HG03354 (cell line): ENCODE results near the gene MATCAP1.
A peak's percentile ranks its signal among the peaks of the same experiment; 100 is the strongest.

Experiments used
- ATAC-seq: cut with Tn5 transposase; IDR thresholded peaks from one replicate; pipeline ENCODE4 v1.9.1; 2021; ENCODE audit warnings: mild to moderate bottlenecking; ENCODE audit not compliant: unreplicated experiment, poor library complexity, severe bottlenecking

The MATCAP1 gene

DNA sequence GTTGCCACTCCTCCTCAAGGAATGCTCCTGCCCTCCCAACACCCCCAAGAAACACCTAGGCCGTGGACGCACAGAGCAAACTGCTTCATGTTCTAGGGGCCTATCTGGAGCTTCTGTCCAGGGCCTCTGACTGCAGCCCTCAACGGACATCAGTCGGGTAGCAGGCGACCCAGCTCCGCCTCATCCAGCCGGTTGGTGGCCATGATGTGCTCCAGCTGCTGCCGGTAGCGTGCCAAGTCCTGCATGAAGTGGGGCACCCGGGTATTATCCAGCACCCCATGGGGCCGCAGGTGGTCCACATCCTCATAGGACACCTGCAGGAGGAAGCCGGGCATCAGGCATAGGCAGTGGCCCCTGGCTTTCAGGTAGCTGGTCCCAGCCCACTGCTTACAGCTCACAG, 7.1 kb downstream of the MATCAP1 start:
- no peak for ATAC-seq

DNA sequence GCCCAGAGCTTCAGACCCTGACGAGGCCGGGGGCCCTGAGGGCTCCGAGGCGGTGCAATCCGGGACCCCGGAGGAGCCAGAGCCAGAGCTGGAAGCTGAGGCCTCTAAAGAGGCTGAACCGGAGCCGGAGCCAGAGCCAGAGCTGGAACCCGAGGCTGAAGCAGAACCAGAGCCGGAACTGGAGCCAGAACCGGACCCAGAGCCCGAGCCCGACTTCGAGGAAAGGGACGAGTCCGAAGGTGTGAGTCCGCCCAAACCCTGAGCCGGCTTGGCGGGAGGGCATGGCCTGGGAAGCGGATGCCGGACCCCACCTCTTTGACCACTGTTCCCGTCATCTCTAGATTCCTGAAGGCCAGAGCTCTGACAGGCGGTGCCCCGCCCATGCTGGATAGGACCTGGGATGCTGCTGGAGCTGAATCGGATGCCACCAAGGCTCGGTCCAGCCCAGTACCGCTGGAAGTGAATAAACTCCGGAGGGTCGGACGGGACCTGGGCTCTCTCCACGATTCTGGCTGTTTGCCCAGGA, 9.0 kb downstream of the MATCAP1 start:
- no peak for ATAC-seq

DNA sequence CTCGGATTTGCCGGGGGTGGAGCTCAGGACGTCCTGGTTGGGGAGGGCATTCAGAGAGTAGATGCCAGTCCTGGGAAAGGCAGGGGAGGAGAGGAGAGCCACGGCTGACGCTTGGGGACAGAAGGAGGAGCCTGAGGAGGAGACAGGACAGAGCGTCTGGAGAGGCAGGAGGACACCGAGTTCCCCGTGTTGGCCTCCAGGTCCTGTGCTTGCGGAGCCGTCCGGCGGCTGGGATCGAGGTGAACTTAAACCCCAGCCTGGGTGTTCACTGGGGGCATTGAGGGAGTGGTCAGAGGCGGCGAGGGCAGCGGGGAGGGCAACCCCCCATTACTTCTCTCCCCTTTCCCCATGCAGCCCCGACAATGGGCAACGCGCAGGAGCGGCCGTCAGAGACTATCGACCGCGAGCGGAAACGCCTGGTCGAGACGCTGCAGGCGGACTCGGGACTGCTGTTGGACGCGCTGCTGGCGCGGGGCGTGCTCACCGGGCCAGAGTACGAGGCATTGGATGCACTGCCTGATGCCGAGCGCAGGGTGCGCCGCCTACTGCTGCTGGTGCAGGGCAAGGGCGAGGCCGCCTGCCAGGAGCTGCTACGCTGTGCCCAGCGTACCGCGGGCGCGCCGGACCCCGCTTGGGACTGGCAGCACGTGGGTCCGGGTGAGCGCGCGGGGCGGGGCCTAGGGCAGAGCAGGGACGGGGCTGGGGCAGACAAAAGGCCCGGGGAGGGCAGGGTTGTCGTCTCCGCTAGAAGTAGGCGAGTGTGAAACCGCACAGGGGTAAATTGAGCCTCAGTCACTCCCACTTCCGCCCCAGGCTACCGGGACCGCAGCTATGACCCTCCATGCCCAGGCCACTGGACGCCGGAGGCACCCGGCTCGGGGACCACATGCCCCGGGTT, 9.7 kb downstream of the MATCAP1 start:
- peak; percentile 43 for ATAC-seq

DNA sequence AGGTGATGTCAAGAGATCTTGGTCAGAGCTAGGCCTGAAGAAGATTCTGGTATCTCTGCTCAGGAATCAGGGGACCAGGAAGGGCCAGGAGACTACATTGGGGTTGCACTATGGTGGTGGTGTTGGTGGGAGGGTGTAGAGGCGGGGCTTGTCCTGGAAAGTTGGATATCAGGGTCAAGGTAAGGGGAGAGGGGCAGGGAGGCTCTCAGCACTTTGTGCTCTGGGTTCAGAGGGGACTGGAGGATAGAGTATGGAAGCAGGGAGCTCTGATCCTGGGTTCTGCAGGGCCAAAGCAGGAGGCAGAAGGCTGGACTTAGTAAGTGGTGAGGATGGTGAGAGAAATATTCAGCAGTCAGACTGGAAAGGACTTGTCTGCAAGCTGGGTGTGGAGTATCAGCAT, 10.4 kb downstream of the MATCAP1 start:
- ATAC-seq: no peak

DNA sequence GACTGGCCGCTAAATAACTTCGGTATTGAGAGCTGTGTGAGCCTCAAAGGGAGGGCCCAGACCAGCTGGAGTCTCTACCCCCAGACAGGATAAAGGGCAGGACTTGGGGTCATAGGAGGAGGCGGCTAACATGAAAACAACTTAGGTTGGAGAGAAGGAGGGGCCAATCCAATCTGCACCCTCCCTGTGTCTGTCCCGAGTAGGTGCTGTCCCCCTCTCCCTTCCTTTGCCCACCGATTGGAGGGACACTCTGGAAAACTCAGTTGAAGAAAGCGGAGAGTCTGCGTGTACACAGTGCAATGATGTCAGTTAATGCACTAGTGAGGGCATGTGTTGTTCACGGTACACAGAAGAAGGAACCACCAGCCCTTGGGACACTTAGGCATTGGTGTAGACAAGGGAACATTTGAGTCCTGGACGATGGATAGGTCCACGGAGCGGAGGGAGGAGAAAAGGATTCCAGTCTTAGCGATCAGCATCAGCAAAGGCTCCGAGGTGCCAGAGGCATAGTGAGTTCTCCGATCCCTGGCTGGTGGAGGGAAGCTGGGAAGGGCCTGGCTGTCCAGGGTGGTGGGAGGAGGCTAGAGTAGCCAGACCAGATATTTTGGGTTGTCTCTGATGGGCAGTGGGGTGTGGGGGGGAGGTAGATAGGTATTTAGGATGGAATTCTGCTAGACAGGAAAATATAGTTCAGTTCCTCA, 12.7 kb downstream of the MATCAP1 start:
- ATAC-seq: no peak

DNA sequence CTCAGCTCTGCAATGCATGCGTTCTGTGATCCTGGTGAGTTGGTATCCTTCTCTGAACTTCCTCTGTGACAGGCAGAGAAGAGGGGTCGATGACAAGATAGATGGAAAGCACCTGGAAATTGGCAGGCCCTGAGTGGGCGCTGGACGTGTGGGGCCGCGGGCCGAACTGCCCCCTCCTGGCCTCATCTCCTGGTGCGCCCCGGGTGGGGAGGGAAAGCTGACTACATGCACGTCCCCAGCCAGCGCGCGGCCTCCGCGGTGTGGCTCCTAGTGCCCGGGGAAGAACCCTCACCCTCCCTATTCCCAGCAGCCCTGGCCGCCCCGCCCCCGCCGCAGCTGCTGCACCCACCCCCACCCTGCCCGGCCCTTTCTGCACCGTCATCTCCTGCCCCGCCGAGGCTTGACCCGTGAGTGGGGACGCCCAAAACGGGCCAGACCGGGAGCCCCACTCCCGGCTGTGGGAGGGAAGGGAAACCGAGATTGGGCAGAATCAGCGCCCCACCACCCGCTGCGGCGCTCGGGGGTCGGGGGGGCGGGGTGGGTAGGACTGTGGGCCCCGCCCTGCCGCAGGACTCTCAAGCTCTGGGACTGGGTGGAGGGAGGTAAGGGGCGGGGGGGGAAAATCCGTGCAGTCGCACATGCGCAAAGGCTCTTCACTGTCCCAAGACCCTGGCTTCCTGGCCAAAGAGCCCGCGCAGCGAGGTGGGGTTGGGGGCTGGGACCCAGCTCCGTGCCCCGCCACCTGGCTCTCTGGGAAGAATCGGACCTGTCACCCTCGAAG, 13.4 kb downstream of the MATCAP1 start, which contains the start of gene NOL3:
NOL3 (plus strand) TSS at position 371 of the 781 bp plus-strand sequence.
- ATAC-seq: peak; percentile 34

DNA sequence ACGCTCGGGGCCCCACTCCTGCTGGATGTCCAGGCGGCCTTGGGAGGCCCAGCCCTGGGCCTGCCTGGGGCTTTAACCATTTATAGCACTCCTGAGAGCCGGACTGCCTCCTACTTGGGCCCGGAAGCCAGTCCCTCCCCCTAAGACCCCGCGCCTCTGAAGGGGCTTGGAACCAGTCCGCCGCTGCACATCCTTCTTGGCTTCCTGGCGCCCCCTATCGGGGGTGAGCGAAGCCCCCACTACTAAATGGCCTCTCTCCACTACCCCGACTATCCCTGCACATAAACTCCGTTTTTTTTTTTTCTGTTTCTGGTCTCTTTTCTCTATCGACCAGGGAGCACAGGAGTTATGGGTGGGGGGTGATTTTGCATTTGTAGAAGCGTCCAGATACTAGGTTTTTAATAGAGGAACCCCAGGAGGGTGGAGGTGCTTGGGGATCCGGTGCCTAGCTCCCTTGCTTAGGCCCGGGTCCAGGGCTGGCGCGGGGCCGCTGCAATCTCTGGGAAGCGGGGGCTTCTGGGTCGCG, 14.1 kb downstream of the MATCAP1 start:
- ATAC-seq: peak; percentile 14

DNA sequence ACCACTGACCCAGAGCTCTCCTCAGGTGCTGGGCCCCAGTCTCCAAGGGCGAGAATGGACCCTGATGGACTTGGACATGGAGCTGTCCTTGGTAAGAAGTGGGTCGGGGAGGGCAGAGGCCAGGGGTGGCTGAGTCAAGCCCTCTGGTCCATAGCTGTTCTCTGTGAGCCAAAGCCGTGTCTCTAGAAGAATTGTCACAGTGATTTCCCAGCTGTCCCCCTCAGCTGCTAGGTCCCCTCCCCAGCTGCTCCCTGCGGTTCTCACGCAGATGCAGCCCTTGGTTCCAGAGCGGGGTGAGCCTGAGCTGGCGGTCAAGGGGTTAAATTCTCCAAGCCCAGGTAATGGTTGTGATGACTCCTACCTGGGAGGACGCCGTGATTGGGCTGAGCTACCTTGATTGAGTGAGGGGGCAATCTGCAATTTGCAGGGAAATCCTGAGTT, 14.7 kb downstream of the MATCAP1 start:
- ATAC-seq: no peak

DNA sequence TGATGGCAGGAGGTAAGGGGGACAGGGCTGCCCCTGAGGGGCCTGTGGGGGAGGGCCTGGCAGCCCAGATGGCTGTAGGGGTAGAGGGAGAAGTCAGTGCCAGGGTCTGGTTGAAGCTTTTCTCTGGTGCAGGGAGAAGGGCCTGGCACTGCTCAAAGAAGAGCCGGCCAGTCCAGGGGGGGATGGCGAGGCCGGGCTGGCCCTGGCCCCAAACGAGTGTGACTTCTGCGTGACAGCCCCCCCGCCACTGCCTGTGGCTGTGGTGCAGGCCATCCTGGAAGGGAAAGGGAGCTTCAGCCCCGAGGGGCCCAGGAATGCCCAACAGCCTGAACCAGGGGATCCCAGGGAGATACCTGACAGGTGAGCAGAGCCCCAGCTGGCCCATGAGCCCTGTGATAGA, 16.2 kb downstream of the MATCAP1 start:
- ATAC-seq: no peak

DNA sequence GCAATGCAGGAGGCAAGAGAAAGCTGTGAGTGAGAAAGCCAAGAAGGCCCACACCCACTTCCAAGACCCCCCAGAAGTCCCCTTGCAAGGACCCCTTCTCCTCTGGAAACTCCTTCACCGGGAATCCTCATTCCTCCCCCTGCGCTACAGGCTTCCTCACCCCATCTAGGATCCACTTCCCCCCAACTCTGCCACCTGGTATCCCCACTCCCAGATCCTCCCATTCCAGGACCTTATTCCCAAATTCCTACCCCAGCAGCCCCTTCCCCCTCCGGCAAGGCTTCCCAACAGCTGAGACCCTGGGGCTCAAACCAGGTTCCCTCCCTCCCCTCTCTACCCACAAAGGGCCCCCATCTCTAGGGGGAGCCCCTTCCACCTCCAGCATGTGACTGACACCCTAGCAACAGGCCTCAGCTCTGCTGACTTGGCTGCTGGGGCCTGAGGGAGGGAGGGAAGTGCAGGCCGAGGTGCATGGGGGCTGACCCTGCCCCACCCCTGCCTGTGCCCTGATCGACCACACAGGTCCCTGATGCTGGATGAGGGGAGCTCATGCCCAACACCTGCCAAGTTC, 17.1 kb downstream of the MATCAP1 start:
- ATAC-seq: no peak

DNA sequence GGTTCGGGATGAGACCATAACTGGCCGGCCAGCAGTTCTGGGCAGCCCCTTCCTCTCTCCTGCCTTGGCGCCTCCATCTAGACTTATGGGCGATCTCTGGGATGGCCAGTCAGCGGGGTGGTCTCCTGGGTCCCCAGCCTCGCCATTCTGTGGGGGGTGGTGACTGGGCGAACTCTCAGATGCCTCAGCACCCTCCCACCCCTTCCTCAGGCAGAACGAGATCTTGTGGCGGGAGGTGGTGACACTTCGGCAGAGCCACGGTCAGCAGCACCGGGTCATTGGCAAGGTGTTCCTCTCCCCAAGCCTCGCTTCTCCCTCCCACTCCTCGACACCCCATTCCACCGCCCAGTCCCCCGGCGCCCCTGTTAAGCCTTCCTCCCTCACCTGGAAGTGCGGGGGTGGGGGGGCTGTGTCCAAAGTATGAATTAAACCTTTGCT, 17.6 kb downstream of the MATCAP1 start:
- ATAC-seq: no peak

DNA sequence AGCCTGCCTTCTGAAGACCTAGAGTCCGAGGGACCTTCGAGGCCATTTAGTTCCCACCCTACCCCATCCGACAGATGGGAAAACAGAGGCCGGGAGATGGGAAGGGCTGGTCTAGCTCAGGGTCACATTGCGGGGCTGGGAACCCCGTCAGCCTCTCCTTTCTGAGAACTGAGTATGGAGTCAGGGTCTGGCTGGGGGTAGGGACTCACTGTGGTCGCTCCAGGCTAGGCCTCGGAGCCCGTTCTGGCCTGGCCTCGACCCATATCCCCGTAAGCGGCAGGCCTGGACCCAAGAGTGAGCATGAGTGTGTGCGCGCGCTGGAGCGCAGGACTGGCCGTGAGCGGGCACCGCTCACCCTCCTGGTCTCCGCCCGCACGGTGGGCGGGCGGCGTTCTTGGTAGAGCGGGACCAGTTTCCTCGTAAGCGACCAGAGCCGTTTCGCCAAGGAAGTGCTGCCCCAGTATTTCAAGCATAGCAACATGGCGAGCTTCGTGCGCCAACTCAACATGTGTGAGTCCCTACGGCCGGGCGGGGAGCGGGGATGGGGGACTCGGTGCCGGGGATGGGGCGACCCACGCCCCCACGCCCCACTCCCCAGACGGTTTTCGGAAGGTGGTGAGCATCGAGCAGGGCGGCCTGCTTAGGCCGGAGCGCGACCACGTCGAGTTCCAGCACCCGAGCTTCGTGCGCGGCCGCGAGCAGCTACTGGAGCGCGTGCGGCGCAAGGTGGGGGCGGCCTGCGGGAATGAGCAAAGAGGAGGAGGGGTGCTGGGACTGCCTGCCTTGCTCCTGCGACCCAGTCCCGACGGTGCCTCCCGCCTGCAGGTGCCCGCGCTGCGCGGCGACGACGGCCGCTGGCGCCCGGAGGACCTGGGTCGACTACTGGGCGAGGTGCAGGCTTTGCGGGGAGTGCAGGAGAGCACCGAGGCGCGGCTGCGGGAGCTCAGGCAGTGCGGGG, 18.4 kb downstream of the MATCAP1 start:
- no peak for ATAC-seq

DNA sequence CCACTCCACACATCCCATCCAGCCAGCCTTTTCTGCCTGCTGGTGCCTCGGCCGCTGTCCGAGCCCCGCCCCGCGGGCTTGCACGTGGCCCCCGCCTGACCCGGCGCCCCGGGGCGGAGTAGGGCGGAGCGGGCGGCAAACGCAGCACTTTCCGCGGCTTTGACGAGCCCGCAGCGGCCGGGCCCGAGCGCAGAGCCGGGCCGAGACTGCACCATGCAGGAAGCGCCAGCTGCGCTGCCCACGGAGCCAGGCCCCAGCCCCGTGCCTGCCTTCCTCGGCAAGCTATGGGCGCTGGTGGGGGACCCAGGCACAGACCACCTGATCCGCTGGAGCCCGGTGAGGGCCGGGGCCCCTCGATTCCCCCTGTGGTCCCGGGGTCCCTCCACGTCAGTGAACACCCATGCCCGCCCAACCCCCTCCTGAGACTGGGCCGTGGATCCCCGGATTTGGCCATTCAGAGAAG, 19.1 kb downstream of the MATCAP1 start, which contains the start of gene HSF4:
HSF4 (plus strand) TSS at position 147 of the 463 bp plus-strand sequence; CDS start at position 214, 67 bp downstream.
- no peak for ATAC-seq

DNA sequence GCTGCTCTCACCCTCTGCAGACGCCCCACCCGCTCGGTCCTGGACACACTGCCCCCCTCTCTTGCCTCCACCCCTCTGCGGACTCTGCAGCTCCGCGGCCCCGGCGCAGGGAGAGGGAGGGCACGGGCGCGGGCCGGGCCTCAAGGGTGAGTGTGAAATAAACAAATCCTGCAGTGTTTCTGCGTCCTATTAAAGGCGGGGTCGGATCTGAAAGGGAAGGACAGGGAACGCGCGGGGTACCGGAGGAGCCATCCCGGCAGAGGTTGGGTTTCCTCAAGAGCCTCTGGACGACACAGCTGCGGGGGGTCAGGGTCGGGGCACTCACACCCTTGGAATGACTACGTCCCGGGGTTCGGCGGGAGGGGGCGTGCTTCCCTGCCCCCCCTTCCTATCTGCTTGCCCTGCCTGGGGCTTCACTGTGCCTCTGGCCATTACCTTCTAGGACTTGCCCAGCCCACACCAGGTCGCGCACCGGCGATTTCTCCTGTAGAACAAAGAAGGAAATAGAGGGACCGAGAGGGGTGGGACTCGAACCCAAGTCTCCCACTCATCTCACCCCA, 19.7 kb downstream of the MATCAP1 start:
- no peak for ATAC-seq

DNA sequence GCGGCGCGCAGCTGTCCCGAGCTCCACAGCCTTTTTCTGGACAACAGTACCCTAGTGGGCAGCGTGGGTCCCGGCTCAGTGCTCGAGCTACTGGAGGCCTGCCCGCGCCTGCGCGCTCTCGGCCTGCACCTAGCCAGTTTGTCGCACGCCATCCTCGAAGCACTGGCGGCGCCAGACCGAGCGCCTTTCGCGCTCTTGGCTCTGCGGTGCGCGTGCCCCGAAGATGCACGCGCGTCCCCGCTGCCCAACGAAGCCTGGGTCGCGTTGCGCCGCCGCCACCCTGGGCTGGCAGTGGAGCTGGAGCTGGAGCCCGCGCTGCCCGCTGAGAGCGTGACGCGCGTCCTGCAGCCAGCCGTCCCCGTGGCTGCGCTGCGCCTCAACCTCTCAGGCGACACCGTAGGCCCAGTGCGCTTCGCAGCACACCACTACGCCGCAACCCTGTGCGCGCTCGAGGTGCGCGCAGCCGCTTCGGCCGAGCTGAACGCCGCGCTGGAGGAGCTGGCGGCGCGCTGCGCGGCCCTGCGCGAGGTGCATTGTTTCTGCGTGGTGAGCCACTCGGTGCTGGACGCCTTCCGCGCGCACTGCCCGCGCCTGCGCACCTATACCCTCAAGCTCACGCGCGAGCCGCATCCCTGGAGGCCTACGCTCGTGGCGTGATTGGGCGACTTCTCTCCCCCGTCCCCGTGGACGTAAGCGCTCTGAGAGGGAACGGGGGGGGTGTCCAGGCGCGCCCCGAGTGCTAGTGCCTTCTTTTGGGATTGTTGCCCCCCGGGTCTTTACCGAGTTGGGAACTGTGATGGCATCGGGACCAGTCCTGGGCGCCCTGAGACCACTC, 20.4 kb downstream of the MATCAP1 start:
- no peak for ATAC-seq

DNA sequence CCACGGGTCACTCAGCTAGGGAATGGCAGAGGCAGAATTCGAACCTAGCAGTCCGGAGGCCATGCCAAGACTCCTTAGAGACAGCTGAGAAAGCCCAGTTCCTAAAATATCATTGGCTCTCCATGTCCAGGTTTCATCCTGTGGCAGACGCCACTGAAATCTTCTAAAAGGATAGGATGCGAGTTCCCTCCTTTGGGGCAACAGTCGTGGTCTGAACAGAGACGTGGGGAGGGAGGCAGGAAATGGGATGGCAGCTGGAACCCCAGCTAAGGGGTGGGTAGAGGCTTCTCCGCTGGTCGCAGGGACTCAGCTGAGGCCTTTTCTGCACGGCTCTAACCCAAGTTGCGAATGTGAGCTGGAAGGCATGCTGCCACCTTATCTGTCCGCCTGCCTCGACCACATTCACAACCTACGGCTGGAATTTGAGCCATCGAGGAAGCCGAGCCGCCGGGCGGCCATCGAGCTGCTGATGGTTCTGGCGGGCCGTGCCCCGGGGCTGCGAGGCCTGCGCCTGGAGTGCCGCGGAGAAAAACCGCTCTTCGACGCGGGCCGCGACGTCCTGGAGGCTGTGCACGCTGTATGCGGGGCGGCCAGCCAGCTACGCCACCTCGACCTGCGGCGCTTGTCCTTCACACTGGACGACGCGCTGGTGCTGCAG, 21.1 kb downstream of the MATCAP1 start:
- ATAC-seq: no peak
